Neutrophil (primary cell): Measurements from ENCODE around the gene PPP3R1.
A peak's percentile ranks its signal among the peaks of the same experiment; 100 is the strongest.

Experiments
- H3K27ac ChIP-seq: fragments of 200-600 bp; sonication (generic); 2 replicates; pipeline ENCODE4 v1.5.1; 2016; ENCODE audit warnings: mild to moderate bottlenecking, moderate library complexity
- H3K27me3 ChIP-seq: fragments of 200-600 bp; sonication (generic); 2 replicates; pipeline ENCODE4 v1.6.0; 2016; ENCODE audit warnings: mild to moderate bottlenecking
- H3K36me3 ChIP-seq: fragments of 200-600 bp; sonication (generic); 2 replicates; pipeline ENCODE4 v1.5.1; 2017
- H3K4me1 ChIP-seq, 2 experiments: fragments of 200-600 bp in 1 of 2; sonication (generic) in 1 of 2; 1 replicate in 1 of 2; 2 replicates in 1 of 2; pipeline versions ENCODE4 v1.5.1 to v1.6.1; 2013 to 2016; ENCODE audit warnings: low read depth in 1 of 2, low read length in 1 of 2, mild to moderate bottlenecking in 1 of 2, moderate library complexity in 1 of 2; ENCODE audit not compliant: control insufficient read depth in 1 of 2, insufficient read depth in 1 of 2
- H3K4me3 ChIP-seq, 2 experiments: fragments of 200-600 bp in 1 of 2; sonication (generic) in 1 of 2; 1 replicate in 1 of 2; 2 replicates in 1 of 2; pipeline ENCODE4 v1.5.1; 2013 to 2016; ENCODE audit warnings: low read depth in 1 of 2, low read length in 1 of 2, mild to moderate bottlenecking in 1 of 2, moderate library complexity in 1 of 2
- H3K9me3 ChIP-seq: fragments of 200-600 bp; sonication (generic); 2 replicates; pipeline ENCODE4 v1.5.1; 2016
- TF ChIP-seq, protein P1 (sequence below): fragments of 200-600 bp; sonication (generic); IDR thresholded peaks from 2 replicates; pipeline ENCODE4 v1.5.1; 2016; ENCODE audit warnings: antibody characterized with exemption

Gene PPP3R1

DNA sequence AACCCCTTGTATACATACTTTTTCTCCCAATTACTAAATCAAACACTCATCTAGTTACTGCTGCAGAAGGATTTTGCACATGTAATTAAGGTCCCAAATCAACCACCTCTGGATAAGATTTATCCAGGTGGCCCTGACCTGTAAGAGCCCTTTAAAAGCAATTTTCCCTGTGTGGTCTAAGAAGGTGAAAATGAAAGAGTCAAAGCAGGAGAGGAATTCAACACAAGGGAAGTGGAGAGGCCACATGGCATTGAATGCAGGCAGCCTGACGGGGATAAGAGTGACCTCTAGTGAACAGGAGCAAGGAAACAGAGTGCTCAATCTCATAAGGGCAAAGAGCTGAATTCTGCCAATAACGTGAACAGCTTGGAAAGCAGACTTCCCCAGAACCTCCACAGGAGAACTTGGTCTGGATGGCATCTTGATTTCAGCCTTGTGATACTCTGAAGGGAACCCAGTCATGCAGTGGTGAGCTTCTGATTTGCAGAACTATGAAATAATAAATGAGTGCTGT, 27.2 kb downstream of the PPP3R1 start:
- Histone ChIP-seq H3K9me3 (no peaks in the 10 kb centered on the region), H3K36me3 (no peaks in the 10 kb centered on the region), H3K4me1 (peaks cover 17 to 27% of the 10 kb centered on the region in 2 experiments), H3K27me3 (no peaks in the 10 kb centered on the region), H3K4me3 (no peak overlapping the region), H3K27ac (peak overlapping the region; percentile 64)
- TF ChIP-seq, protein P1, sequence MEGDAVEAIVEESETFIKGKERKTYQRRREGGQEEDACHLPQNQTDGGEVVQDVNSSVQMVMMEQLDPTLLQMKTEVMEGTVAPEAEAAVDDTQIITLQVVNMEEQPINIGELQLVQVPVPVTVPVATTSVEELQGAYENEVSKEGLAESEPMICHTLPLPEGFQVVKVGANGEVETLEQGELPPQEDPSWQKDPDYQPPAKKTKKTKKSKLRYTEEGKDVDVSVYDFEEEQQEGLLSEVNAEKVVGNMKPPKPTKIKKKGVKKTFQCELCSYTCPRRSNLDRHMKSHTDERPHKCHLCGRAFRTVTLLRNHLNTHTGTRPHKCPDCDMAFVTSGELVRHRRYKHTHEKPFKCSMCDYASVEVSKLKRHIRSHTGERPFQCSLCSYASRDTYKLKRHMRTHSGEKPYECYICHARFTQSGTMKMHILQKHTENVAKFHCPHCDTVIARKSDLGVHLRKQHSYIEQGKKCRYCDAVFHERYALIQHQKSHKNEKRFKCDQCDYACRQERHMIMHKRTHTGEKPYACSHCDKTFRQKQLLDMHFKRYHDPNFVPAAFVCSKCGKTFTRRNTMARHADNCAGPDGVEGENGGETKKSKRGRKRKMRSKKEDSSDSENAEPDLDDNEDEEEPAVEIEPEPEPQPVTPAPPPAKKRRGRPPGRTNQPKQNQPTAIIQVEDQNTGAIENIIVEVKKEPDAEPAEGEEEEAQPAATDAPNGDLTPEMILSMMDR, result no peak

DNA sequence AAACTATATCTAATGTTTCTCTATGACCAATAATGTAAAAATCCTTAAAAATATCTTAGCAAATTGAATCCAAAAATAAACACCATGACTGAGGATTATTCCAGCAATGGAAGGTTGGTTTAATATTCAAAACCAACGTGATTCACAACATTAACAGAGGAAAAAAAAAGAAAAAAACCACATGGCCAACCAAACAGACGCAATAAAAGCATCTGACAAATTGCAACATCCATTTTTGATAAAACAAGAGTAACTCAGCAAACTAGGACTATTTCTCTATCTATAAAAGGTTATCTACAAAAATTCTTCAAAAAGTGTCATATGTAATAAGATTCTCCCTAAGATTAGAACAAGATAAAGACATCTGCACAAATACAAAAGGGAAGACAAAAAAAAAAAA, 28.9 kb downstream of the PPP3R1 start:
- H3K27me3 ChIP-seq, result no peaks in the 10 kb centered on the region
- H3K27ac ChIP-seq, result no peak overlapping the region
- no peak overlapping the region for H3K4me3 ChIP-seq
- TF ChIP-seq, protein P1, result no peak
- H3K9me3 ChIP-seq, result no peaks in the 10 kb centered on the region
- peaks cover 3 to 16% of the 10 kb centered on the region in 2 experiments for H3K4me1 ChIP-seq
- H3K36me3 ChIP-seq, result no peaks in the 10 kb centered on the region

DNA sequence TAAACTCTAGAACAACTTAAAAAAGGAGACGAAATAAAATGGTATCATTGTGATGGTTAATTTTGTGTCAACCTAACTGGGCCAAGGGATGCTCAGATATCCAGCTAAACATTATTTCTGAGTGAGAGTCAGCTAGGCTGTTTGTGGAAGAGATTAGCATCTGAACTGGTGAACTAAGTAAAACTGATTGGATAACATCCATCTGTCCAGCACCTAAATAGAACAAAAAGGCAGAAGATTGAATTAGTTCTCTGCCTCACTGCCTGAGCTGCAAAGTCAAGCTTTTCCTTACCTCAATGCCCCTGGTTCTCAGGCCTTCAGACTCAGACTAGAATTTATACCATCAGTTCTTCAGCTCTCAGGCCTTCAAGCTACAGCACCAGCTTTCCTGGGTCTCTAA, 30.0 kb downstream of the PPP3R1 start:
- TF ChIP-seq, protein P1, result no peak
- Histone ChIP-seq H3K27ac (peak overlapping the region; percentile 29), H3K4me3 (no peak overlapping the region), H3K36me3 (no peaks in the 10 kb centered on the region), H3K9me3 (no peaks in the 10 kb centered on the region), H3K27me3 (no peaks in the 10 kb centered on the region), H3K4me1 (peaks cover 3 to 18% of the 10 kb centered on the region in 2 experiments)

DNA sequence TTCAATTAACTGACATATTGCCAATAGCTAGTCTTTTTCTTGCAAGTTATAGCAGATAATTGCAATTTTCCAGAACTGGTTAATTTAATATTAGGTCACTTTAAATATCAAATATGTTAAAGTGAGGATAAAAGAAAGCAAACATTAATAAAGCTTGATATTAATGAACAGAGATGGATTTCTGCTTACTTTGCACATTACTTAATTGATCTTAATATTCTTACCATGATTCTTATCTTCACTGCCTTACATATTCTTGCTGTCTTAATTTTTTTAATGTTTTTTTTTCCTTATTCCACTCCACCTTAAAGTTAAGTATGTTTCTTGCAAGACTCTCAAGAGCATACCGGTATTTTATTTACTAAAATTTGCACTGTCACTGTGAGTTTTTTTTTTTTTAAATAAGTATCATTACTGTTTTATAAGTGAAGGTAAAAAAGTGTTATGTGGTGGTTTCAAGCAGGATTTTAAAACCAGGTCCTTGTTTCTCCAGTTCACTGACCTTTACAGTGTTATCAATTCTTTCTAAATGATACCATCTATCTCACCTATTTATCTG, 33.9 kb downstream of the PPP3R1 start:
- H3K9me3 ChIP-seq, result no peaks in the 10 kb centered on the region
- H3K27me3 ChIP-seq, result no peaks in the 10 kb centered on the region
- H3K27ac ChIP-seq, result peak overlapping the region; percentile 47
- H3K4me3 ChIP-seq, result no peak overlapping the region
- TF ChIP-seq, protein P1, result no peak
- peaks cover 0 to 11% of the 10 kb centered on the region in 2 experiments for H3K4me1 ChIP-seq
- peaks cover 9% of the 10 kb centered on the region for H3K36me3 ChIP-seq

DNA sequence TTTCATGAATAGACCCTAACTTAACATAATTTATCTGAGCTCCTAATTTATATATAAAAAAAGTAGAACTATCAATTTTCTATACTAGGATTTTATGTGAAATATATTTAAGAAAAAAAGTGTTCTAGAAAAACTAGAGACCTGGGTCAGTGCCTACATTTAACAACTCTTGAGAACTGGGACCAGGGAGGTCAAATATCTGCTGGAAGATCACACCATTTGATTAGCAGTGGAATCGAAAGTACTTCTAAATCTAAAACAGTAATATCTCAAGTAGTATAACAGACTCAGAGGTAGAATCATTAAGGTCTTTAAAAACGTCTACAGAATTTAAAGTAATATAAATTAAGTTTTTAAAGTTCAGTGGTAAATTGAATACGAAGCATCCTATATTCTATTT, 34.6 kb downstream of the PPP3R1 start:
- H3K4me3 ChIP-seq, result no peak overlapping the region
- no peaks in the 10 kb centered on the region for H3K9me3 ChIP-seq
- TF ChIP-seq, protein P1, result no peak
- H3K4me1 ChIP-seq, result peaks cover 0 to 11% of the 10 kb centered on the region in 2 experiments
- H3K36me3 ChIP-seq, result peaks cover 9% of the 10 kb centered on the region
- no peak overlapping the region for H3K27ac ChIP-seq
- H3K27me3 ChIP-seq, result no peaks in the 10 kb centered on the region
